Psoas muscle (tissue), 8 donors: ENCODE data around the gene BCDIN3D. TPM values are rescaled to one million over a fixed set of nuclear protein-coding genes. Genes with fewer than 3 reads are reported as not detected.
A peak's percentile ranks its signal among the peaks of the same experiment; 100 is the strongest.

Source experiments
- ATAC-seq, 4 donors: fragments of 200-7000 bp; cut with Tn5 transposase; one replicate each; pipeline ENCODE4 v1.9.1; 2020; ENCODE audit warnings: moderate library complexity in 3 of 4, mild to moderate bottlenecking in 2 of 4
- DNase-seq, 2 donors: peaks; one replicate each; pipeline ENCODE4 v3.0.0-alpha.2; 2020
- H3K27ac ChIP-seq: fragments of 200-600 bp; one replicate; pipeline ENCODE4 v1.8.0; 2022
- H3K27me3 ChIP-seq, 3 donors: fragments of 200-600 bp in 1 of 3; one replicate each; pipeline versions ENCODE4 v1.6.1 to v1.8.0; 2013 to 2022; ENCODE audit warnings: low read length in 2 of 3, mild to moderate bottlenecking in 2 of 3, moderate library complexity in 1 of 3; ENCODE audit not compliant: insufficient read depth in 3 of 3
- H3K36me3 ChIP-seq, 2 donors: fragments of 200-600 bp in 1 of 2; one replicate each; pipeline versions ENCODE4 v1.6.1 to v1.8.0; 2013 to 2022; ENCODE audit warnings: low read depth in 1 of 2, mild to moderate bottlenecking in 1 of 2, moderate library complexity in 1 of 2; ENCODE audit not compliant: insufficient read depth in 1 of 2
- H3K4me1 ChIP-seq: fragments of 200-600 bp; one replicate; pipeline ENCODE4 v1.8.0; 2022
- H3K4me3 ChIP-seq: fragments of 200-600 bp; one replicate; pipeline ENCODE4 v1.8.0; 2022; ENCODE audit warnings: mild to moderate bottlenecking
- H3K9me3 ChIP-seq: fragments of 200-600 bp; one replicate; pipeline ENCODE4 v1.8.0; 2022
- CTCF ChIP-seq: fragments of 200-600 bp; IDR thresholded peaks from one replicate; pipeline ENCODE4 v1.8.0; 2022; ENCODE audit warnings: antibody characterized with exemption
- WGBS, 3 donors: extraction: QIAGEN DNeasy Blood & Tissue Kit; methylation state at CpG; one replicate each; pipeline versions ENCODE4 v1.1.6 to v1.1.7; 2013; 5-methylcytosine and 5-hydroxymethylcytosine counted together
- intact Hi-C, 2 donors: fragments of 100-400 bp; cut with DNase I; formaldehyde crosslinking; loops; one replicate each; pipeline versions ENCODE4 v1.11.0 to v1.14.2; 2022
- polyA plus RNA-seq, 3 donors: library from polyadenylated mRNA; stranded (reverse); fragments of 200-250 nt; gene quantifications; one replicate each; pipeline ENCODE4 v1.2.3, GENCODE V29; 2013
- total RNA-seq, 4 donors: library from RNA; stranded (reverse); fragmentation: NEBNext Ultra II Directional in 2 of 4; extraction: Animal tissue kit (Norgen Biotek cat#: 25700) in 2 of 4; gene quantifications; one replicate each; pipeline versions ENCODE4 v1.2.1 to v1.2.4, GENCODE V29; 2021 to 2023
- donor health status: healthy with polysubstance abuse.
- donor health status: DM: no; HTN: no; CAD: no; lungs with moderate emphysema.
- donor health status: Bipolar disorder and iron deficiency.
- donor health status: healthy.
- donor health status: DM: yes; HTN: yes; CAD: no.
- donor health status: DM: no; HTN: no; CAD: no.
- donor health status: DM: no; HTN: no; CAD: no.
- donor health status: DM: yes; HTN: yes; CAD: no.

BCDIN3D gene
- total and polyA plus RNA-seq, 7 donors = 1.6 to 9.0 (median 3.1) TPM

- peak; percentile 74 for TF ChIP-seq CTCF
- Histone ChIP-seq H3K9me3 (no peaks in the 10 kb centered on the region), H3K4me3 (no peak overlapping the region), H3K36me3 (no peaks in the 10 kb centered on the region), H3K27me3 (no peaks in the 10 kb centered on the region), H3K4me1 (peaks cover 17% of the 10 kb centered on the region), H3K27ac (no peak overlapping the region)
- DNase-seq (no peak), ATAC-seq (peak in 2 of 4 donors; percentile 31 to 45)
- intact Hi-C loops = loop anchor here in 1 of 2 donors (2.0 to 10.0 kb wide), 2 partner anchors 62 to 214 kb away; partner anchors contain the start of gene PRPF40B
- WGBS, 3 donors = 68 to 79% (median 68%) methylated on average over 3 of the region's 3 CpGs
Measured at GRCh38 chr12:49838973-49839633, 3.8 kb downstream of the BCDIN3D start.

GRCh38 chr12:49832836-49833421, 10.0 kb downstream of the BCDIN3D start:
- Histone ChIP-seq H3K36me3 (peaks cover 0 to 4% of the 10 kb centered on the region in 2 donors), H3K4me1 (peaks cover 6% of the 10 kb centered on the region), H3K27me3 (no peaks in the 10 kb centered on the region), H3K4me3 (no peak overlapping the region), H3K27ac (no peak overlapping the region), H3K9me3 (no peaks in the 10 kb centered on the region)
- intact Hi-C loops = loop anchor here in 1 of 2 donors (10.0 kb wide), 1 partner anchor 208 kb away; the partner anchor contains the start of gene PRPF40B
- ATAC-seq = no peak
- 76 to 82% (median 76%) methylated on average over 5 of the region's 5 CpGs for WGBS, 3 donors
- no peak for TF ChIP-seq CTCF
- no peak for DNase-seq

- DNase-seq = no peak
- no peak overlapping the region for H3K4me3 ChIP-seq
- H3K27ac ChIP-seq = no peak overlapping the region
- peaks cover 0 to 4% of the 10 kb centered on the region in 2 donors for H3K36me3 ChIP-seq
- no peak for TF ChIP-seq CTCF
- peaks cover 12% of the 10 kb centered on the region for H3K4me1 ChIP-seq
- H3K9me3 ChIP-seq = no peaks in the 10 kb centered on the region
- no peak for ATAC-seq
- WGBS, 3 donors = 94 to 98% (median 95%) methylated on average over 2 of the region's 2 CpGs
- intact Hi-C loops = loop anchor here in 1 of 2 donors (10.0 kb wide), 1 partner anchor 207 kb away; the partner anchor contains the start of gene PRPF40B
- H3K27me3 ChIP-seq = no peaks in the 10 kb centered on the region
Measured at GRCh38 chr12:49831717-49832116, 11.2 kb downstream of the BCDIN3D start.

- Histone ChIP-seq H3K36me3 (peaks cover 0 to 4% of the 10 kb centered on the region in 2 donors), H3K4me3 (peak within 1 kb of the TSS; percentile 91), H3K27me3 (no peaks in the 10 kb centered on the region), H3K4me1 (peaks cover 38% of the 10 kb centered on the region), H3K9me3 (no peaks in the 10 kb centered on the region), H3K27ac (peak within 1 kb of the TSS; percentile 91)
- TF ChIP-seq CTCF = no peak
- intact Hi-C loops = no loop called here
- 1% methylated on average over 48 to 61 of the region's 61 CpGs for WGBS, 3 donors
- DNase-seq (peak; percentile 97 to 98), ATAC-seq (peak; percentile 95 to 97 (median 96))
Measured at GRCh38 chr12:49828133-49829091, 14.5 kb downstream of the BCDIN3D start, which contains the start of gene NCKAP5L. NCKAP5L (minus strand) TSS chr12:49828413; CDS start chr12:49804044, 24,369 bp downstream.
